ENCODE data around the gene NR1H2. TPM values are rescaled to one million over a fixed set of nuclear protein-coding genes. Genes with fewer than 3 reads are reported as not detected.

NR1H2 gene
- total RNA-seq, 1 donor = 71.2 TPM

DNA sequence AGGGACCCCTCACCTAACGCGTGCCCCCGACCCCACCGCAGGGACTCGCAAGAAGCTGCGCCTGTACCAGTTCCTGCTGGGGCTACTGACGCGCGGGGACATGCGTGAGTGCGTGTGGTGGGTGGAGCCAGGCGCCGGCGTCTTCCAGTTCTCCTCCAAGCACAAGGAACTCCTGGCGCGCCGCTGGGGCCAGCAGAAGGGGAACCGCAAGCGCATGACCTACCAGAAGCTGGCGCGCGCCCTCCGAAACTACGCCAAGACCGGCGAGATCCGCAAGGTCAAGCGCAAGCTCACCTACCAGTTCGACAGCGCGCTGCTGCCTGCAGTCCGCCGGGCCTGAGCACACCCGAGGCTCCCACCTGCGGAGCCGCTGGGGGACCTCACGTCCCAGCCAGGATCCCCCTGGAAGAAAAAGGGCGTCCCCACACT, 51.8 kb downstream of the NR1H2 start:
- no peak for TF ChIP-seq CTCF (IDR thresholded peaks at IDR 0.05; ENCODE audit: insufficient read depth, low read depth, low read length)
- H3K4me3 ChIP-seq (ENCODE audit: low read depth, low read length) = peak overlapping the region; percentile 21
- peak; percentile 82 for DNase-seq (ENCODE audit: low read depth)

GRCh38 chr19:50428772-50429463, 52.7 kb downstream of the NR1H2 start:
- no peak for DNase-seq (ENCODE audit: low read depth)
- H3K4me3 ChIP-seq (ENCODE audit: low read depth, low read length) = no peak overlapping the region

GRCh38 chr19:50430888-50431342, 54.7 kb downstream of the NR1H2 start:
- TF ChIP-seq CTCF (IDR thresholded peaks at IDR 0.05; ENCODE audit: insufficient read depth, low read depth, low read length) = no peak
- no peak for DNase-seq (ENCODE audit: low read depth)
- peak overlapping the region; percentile 70 for H3K4me3 ChIP-seq (ENCODE audit: low read depth, low read length)

More at GRCh38 chr19:50428772-50429463, 52.7 kb downstream of the NR1H2 start:
- TF ChIP-seq CTCF (IDR thresholded peaks at IDR 0.05; ENCODE audit: insufficient read depth, low read depth, low read length) = no peak

GRCh38 chr19:50431343-50432220, 55.3 kb downstream of the NR1H2 start:
- no peak for TF ChIP-seq CTCF (IDR thresholded peaks at IDR 0.05; ENCODE audit: insufficient read depth, low read depth, low read length)
- DNase-seq (ENCODE audit: low read depth) = peak; percentile 68
- peak overlapping the region; percentile 70 for H3K4me3 ChIP-seq (ENCODE audit: low read depth, low read length)

DNA sequence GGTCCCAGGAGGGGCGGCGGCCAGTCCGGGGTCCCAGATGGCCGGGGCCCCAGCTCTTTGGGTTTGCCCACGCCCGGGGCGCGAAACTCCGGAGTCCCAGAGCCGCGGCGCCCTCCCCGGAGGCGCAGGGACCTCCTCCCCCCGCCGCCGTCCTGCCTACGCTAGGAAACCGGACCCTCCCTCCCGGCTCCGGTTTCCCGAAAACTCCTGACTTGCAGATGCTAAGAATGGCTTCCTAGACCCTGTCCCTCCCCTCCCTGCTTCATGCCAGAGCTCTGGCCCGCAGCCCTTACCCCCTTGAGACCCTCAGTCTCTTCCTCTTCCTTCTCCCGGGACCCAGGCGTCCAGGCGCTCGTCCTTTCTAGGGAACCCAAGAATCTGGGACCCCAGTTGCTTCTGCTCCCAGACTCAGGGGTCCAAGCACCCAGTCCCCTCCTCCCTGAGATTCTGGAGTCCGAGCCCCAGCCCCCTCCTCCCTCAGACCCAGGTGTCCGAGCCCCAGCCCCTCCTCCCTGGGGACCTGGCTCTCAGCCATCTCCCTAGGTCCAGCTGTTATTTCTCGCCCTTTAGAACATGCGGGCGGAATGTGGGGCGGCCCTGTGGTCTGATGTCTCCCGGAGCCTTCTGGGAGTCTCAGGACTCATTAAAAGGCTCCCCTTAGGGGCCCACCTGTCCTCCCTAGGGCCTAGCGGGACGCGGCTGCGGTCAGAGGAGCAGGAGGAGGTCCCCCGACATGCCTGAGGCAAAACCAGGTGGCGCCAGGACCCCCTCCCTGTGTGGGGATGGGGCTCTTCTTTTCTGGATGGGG, 56.2 kb downstream of the NR1H2 start, which contains the start of gene MYBPC2:
Gene MYBPC2, plus strand, starts transcription at position 672 of the 808 bp plus-strand sequence. Its CDS starts 62 bp downstream, at position 734.
- H3K4me3 ChIP-seq (ENCODE audit: low read depth, low read length) = peak within 1 kb of the TSS; percentile 70
- no peak for TF ChIP-seq CTCF (IDR thresholded peaks at IDR 0.05; ENCODE audit: insufficient read depth, low read depth, low read length)
- peak; percentile 4 for DNase-seq (ENCODE audit: low read depth)

Other genes with a start within 250 kb of the NR1H2 start
- gene IZUMO2, start 213.2 kb upstream of the NR1H2 start, total RNA-seq = not detected in 2 replicates
- not detected in 2 replicates for gene MYH14, start 172.8 kb upstream of the NR1H2 start, total RNA-seq
- gene KCNC3, start 47.1 kb upstream of the NR1H2 start, total RNA-seq = not detected in 2 replicates
- gene NAPSA, start 10.8 kb upstream of the NR1H2 start, total RNA-seq = under 0.01 and 0.32 TPM in 2 replicates
- 22.9 and 25.0 TPM in 2 replicates for gene POLD1, start 7.9 kb downstream of the NR1H2 start, total RNA-seq
- gene SPIB, start 42.5 kb downstream of the NR1H2 start, total RNA-seq = not detected in 2 replicates
- gene MYBPC2, start 56.4 kb downstream of the NR1H2 start, total RNA-seq = under 0.01 TPM in 1 of 2 replicates, not detected in the other
- gene EMC10, start 100.0 kb downstream of the NR1H2 start, total RNA-seq = 38.7 and 40.6 TPM in 2 replicates
- gene GARIN5A, start 100.4 kb downstream of the NR1H2 start, total RNA-seq = 0.32 TPM in 1 of 2 replicates, not detected in the other
- 22.9 and 30.0 TPM in 2 replicates for gene JOSD2, start 134.7 kb downstream of the NR1H2 start, total RNA-seq
- gene ASPDH, start 137.5 kb downstream of the NR1H2 start, total RNA-seq = not detected in 2 replicates
- under 0.01 TPM in 1 of 2 replicates, not detected in the other for gene LRRC4B, start 192.0 kb downstream of the NR1H2 start, total RNA-seq